Esophagus muscularis mucosa (tissue), 4 donors: ENCODE data around the gene SPOP. TPM values are rescaled to one million over a fixed set of nuclear protein-coding genes. Genes with fewer than 3 reads are reported as not detected.

ENCODE experiments used
- DNase-seq: peaks from one replicate; pipeline ENCODE4 v3.0.0-alpha.2; 2017; ENCODE audit errors: extremely low spot score
- H3K27ac ChIP-seq, 4 donors: fragments of 200-600 bp; sonication (generic); replicated peaks in 1 of 4; 1 replicate in 3 of 4; 2 replicates in 1 of 4; pipeline ENCODE4 v1.5.1; 2016 to 2019; ENCODE audit warnings: mild to moderate bottlenecking in 1 of 4
- H3K27me3 ChIP-seq, 4 donors: fragments of 200-600 bp; sonication (generic); one replicate each; pipeline versions ENCODE4 v1.5.1 to v1.6.0; 2016 to 2019
- H3K36me3 ChIP-seq, 4 donors: fragments of 200-600 bp; sonication (generic); one replicate each; pipeline ENCODE4 v1.5.1; 2016 to 2019
- H3K4me1 ChIP-seq, 4 donors: fragments of 200-600 bp; sonication (generic); one replicate each; pipeline ENCODE4 v1.5.1; 2016 to 2019
- H3K4me3 ChIP-seq, 4 donors: fragments of 200-600 bp; sonication (generic); 1 replicate in 2 of 4; 2 replicates in 2 of 4; pipeline ENCODE4 v1.5.1; 2016 to 2019; ENCODE audit warnings: mild to moderate bottlenecking in 4 of 4, moderate library complexity in 1 of 4
- H3K9me3 ChIP-seq, 4 donors: fragments of 200-600 bp; sonication (generic); 1 replicate in 3 of 4; 2 replicates in 1 of 4; pipeline ENCODE4 v1.5.1; 2016 to 2019
- EP300 ChIP-seq: sonication (generic); formaldehyde crosslinking; IDR thresholded peaks from one replicate; pipeline ENCODE4 v1.6.1; 2017; ENCODE audit warnings: antibody characterized with exemption
- POLR2A ChIP-seq: fragments of 450-650 bp; IDR thresholded peaks from one replicate; pipeline ENCODE4 v1.6.1; 2017; ENCODE audit warnings: antibody characterized with exemption, moderate library complexity, mild to moderate bottlenecking, low read depth
- POLR2AphosphoS5 ChIP-seq, 2 donors: sonication (generic); formaldehyde crosslinking; IDR thresholded peaks; one replicate each; pipeline ENCODE4 v1.6.1; 2017; ENCODE audit warnings: antibody characterized with exemption in 2 of 2
- WGBS: methylation state at CpG from one replicate; pipeline ENCODE4 v1.1.5; 2018; 5-methylcytosine and 5-hydroxymethylcytosine counted together
- intact Hi-C: fragments of 100-400 bp; cut with DNase I; formaldehyde crosslinking; loops from one replicate; pipeline ENCODE4 v1.15.1; 2023
- total RNA-seq, 4 donors: library from RNA; depleted of rRNA; stranded (reverse); fragments of >200 nt; gene quantifications; one replicate each; pipeline versions ENCODE4 v1.1.0 to v1.2.1, GENCODE V29; 2016
- TF ChIP-seq, protein P1 (sequence below), 3 experiments: fragments of 200-600 bp in 2 of 3; fragments of 450-650 bp in 1 of 3; sonication (generic) in 2 of 3; IDR thresholded peaks; one replicate each; pipeline ENCODE4 v1.5.1; 2017 to 2019; ENCODE audit warnings: antibody characterized with exemption in 3 of 3, mild to moderate bottlenecking in 2 of 3, moderate library complexity in 1 of 3

The SPOP gene
- total RNA-seq, 4 donors from 2014 or later: 156 to 304 (median 185) TPM

- Histone ChIP-seq H3K27ac (peak overlapping the region; percentile 71 to 82 (median 75)), H3K4me1 (peaks cover 36 to 76% (median 69%) of the 10 kb centered on the region in 4 donors), H3K27me3 (no peaks in the 10 kb centered on the region), H3K9me3 (no peaks in the 10 kb centered on the region), H3K36me3 (peaks cover 17 to 52% (median 46%) of the 10 kb centered on the region in 4 donors), H3K4me3 (no peak overlapping the region)
- WGBS: 90% methylated on average over 3 of the region's 3 CpGs
- intact Hi-C loops: no loop called here
- no peak for DNase-seq
- TF ChIP-seq EP300 (no peak), POLR2A (no peak), POLR2AphosphoS5 (IDR thresholded peaks at IDR 0.05) (no peak)
- TF ChIP-seq, protein P1, sequence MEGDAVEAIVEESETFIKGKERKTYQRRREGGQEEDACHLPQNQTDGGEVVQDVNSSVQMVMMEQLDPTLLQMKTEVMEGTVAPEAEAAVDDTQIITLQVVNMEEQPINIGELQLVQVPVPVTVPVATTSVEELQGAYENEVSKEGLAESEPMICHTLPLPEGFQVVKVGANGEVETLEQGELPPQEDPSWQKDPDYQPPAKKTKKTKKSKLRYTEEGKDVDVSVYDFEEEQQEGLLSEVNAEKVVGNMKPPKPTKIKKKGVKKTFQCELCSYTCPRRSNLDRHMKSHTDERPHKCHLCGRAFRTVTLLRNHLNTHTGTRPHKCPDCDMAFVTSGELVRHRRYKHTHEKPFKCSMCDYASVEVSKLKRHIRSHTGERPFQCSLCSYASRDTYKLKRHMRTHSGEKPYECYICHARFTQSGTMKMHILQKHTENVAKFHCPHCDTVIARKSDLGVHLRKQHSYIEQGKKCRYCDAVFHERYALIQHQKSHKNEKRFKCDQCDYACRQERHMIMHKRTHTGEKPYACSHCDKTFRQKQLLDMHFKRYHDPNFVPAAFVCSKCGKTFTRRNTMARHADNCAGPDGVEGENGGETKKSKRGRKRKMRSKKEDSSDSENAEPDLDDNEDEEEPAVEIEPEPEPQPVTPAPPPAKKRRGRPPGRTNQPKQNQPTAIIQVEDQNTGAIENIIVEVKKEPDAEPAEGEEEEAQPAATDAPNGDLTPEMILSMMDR (IDR thresholded peaks at IDR 0.05): no peak
Measured at GRCh38 chr17:49722066-49722465, 44.2 kb upstream of the SPOP start.

DNA sequence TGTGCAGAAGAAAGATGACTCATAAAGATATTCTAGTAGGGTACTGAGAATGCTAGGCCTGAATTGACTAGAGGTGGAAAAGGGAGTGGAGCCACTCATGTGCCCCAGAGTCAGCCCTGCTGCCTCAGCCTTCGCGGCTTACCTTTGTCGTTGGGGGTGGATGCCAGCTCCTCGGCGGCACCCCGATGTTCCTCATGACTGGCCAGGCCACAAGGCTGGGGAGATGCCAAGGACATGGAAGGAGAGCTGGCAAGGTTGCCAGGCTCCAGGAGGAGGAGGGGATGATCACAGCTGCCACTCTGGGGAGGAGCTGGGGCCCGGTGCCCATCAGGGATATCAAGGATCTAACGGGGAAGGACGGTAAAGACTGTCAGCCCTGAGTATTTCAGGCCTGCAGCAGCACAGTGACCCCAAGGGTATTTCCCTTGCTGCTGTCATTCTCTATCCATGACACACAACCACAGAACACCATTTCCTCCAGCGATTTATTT, 39.5 kb upstream of the SPOP start:
- no peaks in the 10 kb centered on the region for H3K9me3 ChIP-seq
- H3K27me3 ChIP-seq: no peaks in the 10 kb centered on the region
- H3K4me1 ChIP-seq: peaks cover 16 to 60% (median 49%) of the 10 kb centered on the region in 4 donors
- WGBS: 64% methylated on average over 10 of the region's 10 CpGs
- no peak for DNase-seq
- H3K27ac ChIP-seq: peak overlapping the region; percentile 38 to 72 (median 58)
- no peak overlapping the region for H3K4me3 ChIP-seq
- TF ChIP-seq, protein P1 (IDR thresholded peaks at IDR 0.05): no peak
- TF ChIP-seq POLR2AphosphoS5 (IDR thresholded peaks at IDR 0.05) (no peak), EP300 (no peak)
- intact Hi-C loops: no loop called here
- peaks cover 17 to 91% (median 80%) of the 10 kb centered on the region in 4 donors for H3K36me3 ChIP-seq

DNA sequence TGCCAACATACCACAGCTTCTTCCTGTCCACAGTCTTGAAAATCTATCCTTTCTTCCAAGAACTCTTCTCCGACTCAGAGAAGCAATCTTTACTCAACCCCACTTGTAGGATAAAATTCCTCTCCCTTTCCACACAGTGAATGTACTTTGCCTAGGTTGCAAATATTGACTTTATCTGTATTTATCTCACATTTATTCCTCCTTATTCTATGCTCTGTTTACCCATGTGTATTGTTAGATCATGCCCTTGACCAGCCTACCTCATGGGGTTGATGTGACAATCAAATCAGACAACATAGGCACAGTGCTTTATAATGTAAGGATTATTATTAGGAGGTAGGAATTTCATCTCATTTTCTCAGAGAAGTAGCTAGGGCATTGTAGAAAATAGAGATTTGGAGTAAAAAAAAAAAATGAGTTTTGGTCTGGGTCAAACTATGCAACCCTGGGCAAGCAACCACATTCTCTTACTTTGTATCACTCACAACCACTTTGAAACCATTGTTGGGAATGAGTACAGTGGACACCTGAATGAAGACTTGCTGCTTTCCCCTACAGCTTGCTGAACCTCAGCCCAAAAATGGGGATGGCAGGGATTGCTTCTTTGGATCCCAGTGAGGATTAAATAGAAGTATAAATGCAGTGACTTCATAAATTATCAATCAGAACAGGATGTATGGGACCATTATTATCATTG, 38.9 kb upstream of the SPOP start:
- 72% methylated on average over 1 of the region's 1 CpG for WGBS
- intact Hi-C loops: no loop called here
- peak overlapping the region; percentile 49 to 72 (median 60) for H3K27ac ChIP-seq

DNA sequence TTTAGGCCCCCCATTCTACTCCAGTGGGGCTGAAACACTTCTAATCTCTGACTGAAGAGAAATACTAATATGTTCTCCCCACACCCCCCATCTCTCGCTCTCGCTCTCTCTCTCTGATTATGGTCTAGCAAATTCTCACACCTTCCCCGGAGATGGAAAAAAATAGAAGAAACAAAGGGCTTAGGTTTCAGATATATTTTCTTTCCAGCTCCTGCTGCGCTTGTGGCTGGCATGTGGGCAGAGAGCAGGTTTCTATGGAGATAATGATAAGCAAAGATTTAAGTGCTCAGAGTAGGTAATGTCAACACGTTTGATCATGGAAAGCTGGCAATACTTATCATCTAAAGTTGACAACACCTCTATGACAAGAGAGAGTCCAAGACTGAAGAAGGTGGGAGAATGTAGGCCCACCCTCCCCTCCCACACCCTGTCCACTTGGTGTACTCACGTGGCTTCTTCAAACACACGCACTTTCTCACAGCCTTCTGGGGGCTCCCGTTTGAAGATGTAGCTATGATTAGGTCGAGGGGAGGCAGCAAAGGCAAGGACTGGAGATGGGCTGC, 37.9 kb upstream of the SPOP start:
- Histone ChIP-seq H3K4me3 (no peak overlapping the region), H3K4me1 (peaks cover 11 to 46% (median 36%) of the 10 kb centered on the region in 4 donors), H3K9me3 (no peaks in the 10 kb centered on the region), H3K36me3 (peaks cover 17 to 95% (median 82%) of the 10 kb centered on the region in 4 donors), H3K27ac (peak overlapping the region; percentile 49 to 72 (median 60)), H3K27me3 (no peaks in the 10 kb centered on the region)
- WGBS: 64% methylated on average over 9 of the region's 9 CpGs
- intact Hi-C loops: no loop called here
- no peak for TF ChIP-seq EP300
- no peak for TF ChIP-seq POLR2AphosphoS5 (IDR thresholded peaks at IDR 0.05)
- TF ChIP-seq POLR2A: no peak
- TF ChIP-seq, protein P1 (IDR thresholded peaks at IDR 0.05): no peak
- no peak for DNase-seq

More for the DNA sequence above, 38.9 kb upstream of the SPOP start:
- TF ChIP-seq POLR2A (no peak), POLR2AphosphoS5 (IDR thresholded peaks at IDR 0.05) (no peak), EP300 (no peak)
- TF ChIP-seq, protein P1 (IDR thresholded peaks at IDR 0.05): no peak
- Histone ChIP-seq H3K4me1 (peaks cover 11 to 54% (median 43%) of the 10 kb centered on the region in 4 donors), H3K27me3 (no peaks in the 10 kb centered on the region), H3K4me3 (no peak overlapping the region), H3K9me3 (no peaks in the 10 kb centered on the region), H3K36me3 (peaks cover 17 to 92% (median 79%) of the 10 kb centered on the region in 4 donors)
- no peak for DNase-seq
